Measurements from ENCODE around the gene EHD2.
"Not testable (repeated sequence)": the region's sequence is repeated elsewhere in the genome, so short reads cannot be mapped to it uniquely, and the experiment has no call there.

The EHD2 gene

GRCh38 chr19:47716270-47716937, 3.2 kb downstream of the EHD2 start:
- DNase-seq, result no peak

- not testable (repeated sequence) for DNase-seq
Measured at GRCh38 chr19:47718415-47719046, 5.3 kb downstream of the EHD2 start.

- DNase-seq, result peak; percentile 90
Measured at GRCh38 chr19:47719047-47719859, 6.0 kb downstream of the EHD2 start.

GRCh38 chr19:47720669-47721422, 7.6 kb downstream of the EHD2 start:
- DNase-seq, result no peak

- no peak for DNase-seq
Measured at GRCh38 chr19:47723581-47723940, 10.3 kb downstream of the EHD2 start.

- DNase-seq, result no peak
Measured at GRCh38 chr19:47725759-47726401, 12.7 kb downstream of the EHD2 start.

- no peak for DNase-seq
Measured at GRCh38 chr19:47726467-47726866, 13.2 kb downstream of the EHD2 start.

- not testable (repeated sequence) for DNase-seq
Measured at GRCh38 chr19:47728295-47728694, 15.1 kb downstream of the EHD2 start.

- peak; percentile 53 for DNase-seq
Measured at GRCh38 chr19:47729468-47729798, 16.2 kb downstream of the EHD2 start.

- no peak for DNase-seq
Measured at GRCh38 chr19:47729799-47730520, 16.7 kb downstream of the EHD2 start.

- no peak for DNase-seq
Measured at GRCh38 chr19:47730521-47730889, 17.3 kb downstream of the EHD2 start.

- no peak for DNase-seq
Measured at GRCh38 chr19:47730910-47731309, 17.7 kb downstream of the EHD2 start.

- DNase-seq, result no peak
Measured at GRCh38 chr19:47735131-47735530, 21.9 kb downstream of the EHD2 start.

- DNase-seq, result no peak
Measured at GRCh38 chr19:47740866-47741519, 27.8 kb downstream of the EHD2 start.

GRCh38 chr19:47741544-47742140, 28.4 kb downstream of the EHD2 start:
- no peak for DNase-seq

- DNase-seq, result peak; percentile 36
Measured at GRCh38 chr19:47742634-47743033, 29.4 kb downstream of the EHD2 start.

GRCh38 chr19:47745010-47745901, 32.0 kb downstream of the EHD2 start, which contains the start of gene NOP53:
NOP53 (plus strand) TSS chr19:47745546; CDS start chr19:47745560, 14 bp downstream.
- peak; percentile 99 for DNase-seq

- not testable (repeated sequence) for DNase-seq
Measured at GRCh38 chr19:47746129-47746528, 32.9 kb downstream of the EHD2 start.

GRCh38 chr19:47749326-47749725, 36.1 kb downstream of the EHD2 start:
- no peak for DNase-seq

GRCh38 chr19:47750752-47751151, 37.5 kb downstream of the EHD2 start:
- no peak for DNase-seq

Measured in eye (tissue), 1 donor.